GM04504 (cell line): ENCODE measurements around the gene QRFPR.
"Not testable (repeated sequence)": the region's sequence is repeated elsewhere in the genome, so short reads cannot be mapped to it uniquely, and the experiment has no call there.

Source experiments
- DNase-seq: peaks from one replicate; pipeline ENCODE4 v3.0.0-alpha.2; 2012; ENCODE audit warnings: low read depth

Gene QRFPR

GRCh38 chr4:121339307-121339706 is 41.5 kb downstream of the QRFPR start:
- DNase-seq = no peak

DNA sequence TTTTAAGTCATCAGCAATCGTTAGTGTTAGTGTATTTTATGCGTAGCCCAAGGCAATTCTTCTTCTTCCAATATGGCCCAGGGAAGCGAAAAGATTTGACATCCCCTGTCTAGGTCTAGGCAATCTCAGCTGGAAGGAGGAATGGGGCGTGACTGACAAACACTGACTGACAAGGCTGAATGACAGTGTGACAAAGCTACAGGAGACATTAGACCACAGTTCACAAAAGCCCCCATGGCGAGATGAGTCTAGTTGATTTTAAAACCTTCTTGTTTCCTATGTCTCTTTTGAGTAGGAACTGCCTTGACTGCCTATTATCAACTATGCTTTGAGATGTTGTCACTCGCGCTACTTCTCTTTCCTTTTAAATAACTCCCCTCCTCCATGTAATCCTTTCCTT is 42.3 kb downstream of the QRFPR start:
- no peak for DNase-seq

- DNase-seq = no peak
These were observed 44.1 kb downstream of the QRFPR start for GRCh38 chr4:121336706-121337105.

- DNase-seq = no peak
These were observed 50.6 kb downstream of the QRFPR start for GRCh38 chr4:121330180-121330665.

DNA sequence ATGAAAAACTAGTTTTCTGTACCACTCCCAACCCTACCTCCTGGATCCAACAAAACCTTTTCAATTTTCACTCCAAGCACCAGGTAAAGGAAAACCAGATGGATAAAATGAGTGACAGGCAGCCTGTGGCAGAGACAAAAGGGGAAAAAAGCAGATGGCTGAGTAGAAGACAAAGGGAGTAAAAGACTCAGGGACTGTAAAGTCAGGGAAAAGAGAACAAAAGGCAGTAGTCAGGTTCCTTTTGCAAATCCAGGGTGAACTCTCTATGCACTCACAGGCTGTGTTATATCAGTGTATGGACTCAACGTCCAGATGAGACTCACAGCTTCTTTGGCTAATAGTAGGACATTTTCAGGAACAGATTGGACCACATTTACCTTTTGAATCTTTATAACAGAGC is 54.2 kb downstream of the QRFPR start:
- no peak for DNase-seq

GRCh38 chr4:121324331-121324730 is 56.5 kb downstream of the QRFPR start:
- no peak for DNase-seq

- DNase-seq = no peak
These were observed 59.4 kb downstream of the QRFPR start for GRCh38 chr4:121321466-121321865.

GRCh38 chr4:121316091-121316490 is 64.7 kb downstream of the QRFPR start:
- DNase-seq = no peak

DNA sequence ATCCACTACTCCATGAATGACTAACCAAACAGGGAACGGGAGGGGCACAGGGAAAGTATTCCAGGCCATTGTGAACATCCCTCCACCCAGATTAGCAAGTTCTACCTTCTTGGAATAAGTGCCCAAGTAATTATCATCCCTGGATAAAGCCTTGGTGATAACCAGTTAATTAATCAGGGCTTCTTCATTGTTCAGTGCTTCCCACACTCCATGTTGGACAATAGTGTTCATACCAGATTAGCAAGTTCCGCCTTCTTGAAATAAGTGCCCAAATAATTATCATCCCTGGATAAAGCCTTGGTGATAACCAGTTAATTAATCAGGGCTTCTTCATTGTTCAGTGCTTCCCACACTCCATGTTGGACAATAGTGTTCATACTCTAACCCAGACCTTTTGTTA is 67.4 kb downstream of the QRFPR start:
- DNase-seq = not testable (repeated sequence)

DNA sequence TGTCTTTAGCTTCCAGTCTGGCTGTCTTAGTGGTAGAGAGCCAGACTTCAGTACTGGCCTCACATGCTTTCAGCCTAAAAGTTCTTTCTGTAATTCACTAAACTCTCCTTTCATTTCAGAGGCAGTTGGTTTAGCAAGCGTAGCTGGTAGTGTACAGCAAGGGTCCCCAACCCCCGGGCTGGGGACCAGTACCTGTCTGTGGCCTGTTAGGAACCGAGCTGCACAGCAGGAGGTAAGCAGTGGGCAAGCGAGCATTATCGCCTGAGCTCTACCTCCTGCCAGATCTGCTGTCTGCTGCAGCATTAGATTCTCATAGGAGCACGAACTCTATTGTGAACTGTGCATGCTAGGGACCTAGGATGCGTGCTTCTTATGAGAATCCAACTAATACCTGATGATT is 72.0 kb downstream of the QRFPR start:
- no peak for DNase-seq

DNA sequence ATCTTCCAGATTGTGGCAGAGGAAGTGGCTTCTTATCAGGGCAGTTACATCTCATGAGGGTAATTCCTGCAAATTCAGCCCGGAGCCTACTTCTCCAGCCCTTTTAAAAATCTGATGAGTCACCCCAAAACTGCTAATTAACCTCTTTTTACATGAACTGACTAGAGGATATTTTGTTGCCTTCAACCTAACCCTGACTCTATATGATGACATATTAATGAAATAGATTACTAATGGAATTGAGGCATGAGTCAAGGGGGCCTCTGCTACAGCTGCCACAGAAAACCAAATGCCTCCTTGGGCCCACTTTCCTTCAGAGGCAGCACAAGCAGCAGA is 72.5 kb downstream of the QRFPR start:
- DNase-seq = no peak

GRCh38 chr4:121307445-121308327 is 73.1 kb downstream of the QRFPR start:
- DNase-seq = peak; percentile 23

- no peak for DNase-seq
These were observed 73.9 kb downstream of the QRFPR start for GRCh38 chr4:121306931-121307330.

GRCh38 chr4:121304893-121305292 is 75.9 kb downstream of the QRFPR start:
- no peak for DNase-seq

GRCh38 chr4:121299367-121299766 is 81.5 kb downstream of the QRFPR start:
- DNase-seq = no peak

- DNase-seq = no peak
These were observed 97.5 kb downstream of the QRFPR start for GRCh38 chr4:121283319-121283718.

- no peak for DNase-seq
These were observed 100.4 kb downstream of the QRFPR start for GRCh38 chr4:121280425-121280824.

- no peak for DNase-seq
These were observed 101.9 kb downstream of the QRFPR start for GRCh38 chr4:121278811-121279368.
